ENCODE measurements around the gene ARHGAP26. TPM values are rescaled to one million over a fixed set of nuclear protein-coding genes. Genes with fewer than 3 reads are reported as not detected.

Gene ARHGAP26
- total RNA-seq, 1 donor = 7.6 TPM

DNA sequence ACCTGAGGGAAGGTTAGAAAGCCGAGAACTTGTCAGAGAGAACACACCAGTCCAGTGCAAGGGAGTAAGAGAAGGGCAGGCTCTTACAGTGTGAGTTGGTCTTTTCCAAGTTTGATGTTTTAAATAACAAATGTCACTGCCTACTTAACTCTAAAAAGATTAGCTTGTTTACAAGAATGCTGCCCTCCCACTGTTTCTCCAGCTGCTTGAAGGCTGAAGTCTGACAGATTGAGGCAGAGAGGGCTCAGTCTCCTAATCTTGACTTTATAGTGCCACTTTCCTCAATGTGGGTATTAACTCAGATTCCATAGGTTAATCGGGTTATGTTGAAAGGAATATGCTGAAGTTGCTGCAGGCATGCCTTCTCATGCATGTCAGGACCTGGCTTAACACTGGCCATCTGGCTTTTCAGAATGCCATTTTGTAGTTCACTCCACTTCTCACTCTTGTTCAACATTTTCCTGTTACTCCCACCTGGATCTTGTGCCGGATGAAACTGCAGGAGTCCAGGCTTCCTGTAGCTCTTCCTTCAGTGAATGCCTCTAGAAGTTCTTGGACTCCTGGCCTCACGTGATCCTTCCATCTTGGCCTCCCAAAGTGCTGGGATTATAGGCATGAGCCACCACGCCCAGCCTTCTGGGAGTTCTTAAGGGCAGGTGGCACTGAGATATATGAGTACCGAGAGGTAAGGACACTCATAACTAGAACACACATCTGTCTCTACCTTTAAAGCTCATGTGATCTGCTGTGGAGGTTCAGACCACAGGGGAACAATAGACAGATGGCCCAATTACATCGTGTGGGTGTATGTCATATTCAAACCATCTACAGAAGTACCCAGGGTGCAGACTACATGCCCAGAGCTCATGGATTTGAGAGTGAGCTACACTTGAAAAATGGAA lies 249.7 kb downstream of the ARHGAP26 start:
- DNase-seq (ENCODE audit: insufficient read length, low spot score, missing footprints) = no peak
- Histone ChIP-seq H3K4me2 (ENCODE audit: insufficient read depth, low read length) (no peak overlapping the region), H3K4me1 (ENCODE audit: insufficient read depth, low read length) (peaks cover 6% of the 10 kb centered on the region), H3K9me3 (ENCODE audit: low read depth, low read length) (no peaks in the 10 kb centered on the region), H3K79me2 (ENCODE audit: insufficient read depth, low read length) (no peaks in the 10 kb centered on the region), H3K27me3 (ENCODE audit: insufficient read depth, low read length) (no peaks in the 10 kb centered on the region), H3K4me3 (ENCODE audit: insufficient read depth, low read length) (no peak overlapping the region), H3K36me3 (ENCODE audit: insufficient read depth, low read length) (no peaks in the 10 kb centered on the region), H3K27ac (ENCODE audit: low read depth, low read length) (no peak overlapping the region), H4K20me1 (ENCODE audit: insufficient read depth, low read length) (no peaks in the 10 kb centered on the region), H2AFZ (ENCODE audit: low read length) (peak overlapping the region; percentile 29)
- TF ChIP-seq, protein P1, sequence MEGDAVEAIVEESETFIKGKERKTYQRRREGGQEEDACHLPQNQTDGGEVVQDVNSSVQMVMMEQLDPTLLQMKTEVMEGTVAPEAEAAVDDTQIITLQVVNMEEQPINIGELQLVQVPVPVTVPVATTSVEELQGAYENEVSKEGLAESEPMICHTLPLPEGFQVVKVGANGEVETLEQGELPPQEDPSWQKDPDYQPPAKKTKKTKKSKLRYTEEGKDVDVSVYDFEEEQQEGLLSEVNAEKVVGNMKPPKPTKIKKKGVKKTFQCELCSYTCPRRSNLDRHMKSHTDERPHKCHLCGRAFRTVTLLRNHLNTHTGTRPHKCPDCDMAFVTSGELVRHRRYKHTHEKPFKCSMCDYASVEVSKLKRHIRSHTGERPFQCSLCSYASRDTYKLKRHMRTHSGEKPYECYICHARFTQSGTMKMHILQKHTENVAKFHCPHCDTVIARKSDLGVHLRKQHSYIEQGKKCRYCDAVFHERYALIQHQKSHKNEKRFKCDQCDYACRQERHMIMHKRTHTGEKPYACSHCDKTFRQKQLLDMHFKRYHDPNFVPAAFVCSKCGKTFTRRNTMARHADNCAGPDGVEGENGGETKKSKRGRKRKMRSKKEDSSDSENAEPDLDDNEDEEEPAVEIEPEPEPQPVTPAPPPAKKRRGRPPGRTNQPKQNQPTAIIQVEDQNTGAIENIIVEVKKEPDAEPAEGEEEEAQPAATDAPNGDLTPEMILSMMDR (IDR thresholded peaks at IDR 0.05; ENCODE audit: extremely low read depth, low read depth, low read length) = no peak

- Histone ChIP-seq H4K20me1 (ENCODE audit: insufficient read depth, low read length) (no peaks in the 10 kb centered on the region), H2AFZ (ENCODE audit: low read length) (no peak overlapping the region), H3K79me2 (ENCODE audit: insufficient read depth, low read length) (no peaks in the 10 kb centered on the region), H3K4me3 (ENCODE audit: insufficient read depth, low read length) (no peak overlapping the region), H3K9me3 (ENCODE audit: low read depth, low read length) (no peaks in the 10 kb centered on the region), H3K27me3 (ENCODE audit: insufficient read depth, low read length) (no peaks in the 10 kb centered on the region), H3K36me3 (ENCODE audit: insufficient read depth, low read length) (no peaks in the 10 kb centered on the region), H3K27ac (ENCODE audit: low read depth, low read length) (no peak overlapping the region), H3K4me1 (ENCODE audit: insufficient read depth, low read length) (peaks cover 6% of the 10 kb centered on the region), H3K4me2 (ENCODE audit: insufficient read depth, low read length) (no peak overlapping the region)
- TF ChIP-seq, protein P1 (IDR thresholded peaks at IDR 0.05; ENCODE audit: extremely low read depth, low read depth, low read length) = no peak
- DNase-seq (ENCODE audit: insufficient read length, low spot score, missing footprints) = no peak
Observed at GRCh38 chr5:143021595-143021994, 251.4 kb downstream of the ARHGAP26 start.

DNA sequence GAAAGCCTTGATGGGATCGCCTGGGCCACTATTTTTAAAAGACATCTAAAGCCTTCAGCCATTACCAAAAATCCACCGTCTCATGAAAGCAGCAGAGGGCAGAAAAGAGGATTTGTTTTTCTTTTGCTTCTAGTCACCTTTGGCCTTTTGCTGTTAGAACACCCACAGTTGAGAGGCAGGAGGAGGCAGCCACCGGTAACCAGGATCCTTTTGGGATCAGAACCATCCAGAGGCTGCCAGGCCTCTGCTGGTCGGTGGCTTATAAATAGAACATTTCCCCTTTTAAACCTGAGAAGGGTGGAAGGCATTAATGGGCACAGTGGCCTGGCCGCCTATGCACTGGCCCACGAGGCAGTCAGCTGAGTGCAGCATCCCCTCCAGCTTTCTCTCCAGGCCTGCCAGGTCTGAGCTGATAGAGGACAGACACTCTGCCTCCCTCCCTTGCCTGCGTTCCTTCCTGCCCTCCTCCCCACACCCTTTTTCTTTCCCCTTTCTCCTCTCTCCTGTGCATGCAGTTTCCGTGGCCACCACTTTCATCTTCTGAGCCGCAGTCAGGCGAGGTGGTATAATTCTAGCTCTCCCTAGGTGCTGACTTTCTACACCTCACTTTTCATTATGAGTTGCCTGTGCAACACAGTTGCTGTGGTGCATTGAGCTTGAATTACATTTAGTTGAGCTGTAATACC lies 253.4 kb downstream of the ARHGAP26 start:
- Histone ChIP-seq H3K4me3 (ENCODE audit: insufficient read depth, low read length) (no peak overlapping the region), H3K4me1 (ENCODE audit: insufficient read depth, low read length) (peaks cover 6% of the 10 kb centered on the region), H3K27ac (ENCODE audit: low read depth, low read length) (no peak overlapping the region), H4K20me1 (ENCODE audit: insufficient read depth, low read length) (no peaks in the 10 kb centered on the region), H3K4me2 (ENCODE audit: insufficient read depth, low read length) (no peak overlapping the region), H3K27me3 (ENCODE audit: insufficient read depth, low read length) (no peaks in the 10 kb centered on the region), H3K36me3 (ENCODE audit: insufficient read depth, low read length) (no peaks in the 10 kb centered on the region), H2AFZ (ENCODE audit: low read length) (peak overlapping the region; percentile 59), H3K79me2 (ENCODE audit: insufficient read depth, low read length) (no peaks in the 10 kb centered on the region), H3K9me3 (ENCODE audit: low read depth, low read length) (no peaks in the 10 kb centered on the region)
- no peak for DNase-seq (ENCODE audit: insufficient read length, low spot score, missing footprints)
- TF ChIP-seq, protein P1 (IDR thresholded peaks at IDR 0.05; ENCODE audit: extremely low read depth, low read depth, low read length) = peak; percentile 14
